HFF-Myc (cell line): ENCODE data around the gene SPTLC3.

Experiments used
- DNase-seq: peaks from one replicate; pipeline ENCODE4 v3.0.0-alpha.2; 2011; ENCODE audit warnings: low read depth; ENCODE audit errors: extremely low read depth
- H3K4me3 ChIP-seq: replicated peaks from 2 replicates; pipeline ENCODE4 v1.5.1; 2011; ENCODE audit warnings: low read depth, mild to moderate bottlenecking, control low read depth, low read length
- CTCF ChIP-seq: IDR thresholded peaks from 2 replicates; pipeline ENCODE4 v1.5.1; 2012; ENCODE audit warnings: mild to moderate bottlenecking, low read depth, low read length, control low read depth; ENCODE audit errors: missing control alignments

Gene SPTLC3

GRCh38 chr20:13166011-13166410 lies 157.2 kb downstream of the SPTLC3 start:
- H3K4me3 ChIP-seq: no peak overlapping the region
- no peak for DNase-seq
- TF ChIP-seq CTCF: no peak

- H3K4me3 ChIP-seq: no peak overlapping the region
- no peak for TF ChIP-seq CTCF
- DNase-seq: no peak
Observed at GRCh38 chr20:13166437-13166836, 157.7 kb downstream of the SPTLC3 start.

- no peak overlapping the region for H3K4me3 ChIP-seq
- no peak for TF ChIP-seq CTCF
Observed at GRCh38 chr20:13169086-13169485, 160.3 kb downstream of the SPTLC3 start.

DNA sequence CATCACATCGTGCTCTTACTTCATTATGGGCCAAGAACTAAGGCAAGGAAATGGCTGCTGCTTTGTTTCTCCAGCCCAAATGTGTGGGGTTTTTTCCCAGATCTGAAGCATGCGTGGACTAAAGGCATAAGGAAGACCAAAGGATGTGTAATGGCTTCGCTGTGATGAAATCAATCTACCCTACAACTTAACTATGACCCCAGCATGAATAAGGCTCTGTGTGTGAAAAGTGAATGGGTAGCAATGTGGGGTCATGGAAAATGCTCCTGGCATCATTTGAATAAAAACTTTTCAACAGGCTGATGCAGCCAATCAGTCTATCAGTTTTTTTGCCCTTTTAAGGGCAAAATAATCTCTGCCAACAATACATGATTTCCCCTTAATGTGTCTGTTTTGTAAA lies 162.0 kb downstream of the SPTLC3 start:
- no peak overlapping the region for H3K4me3 ChIP-seq
- no peak for DNase-seq
- TF ChIP-seq CTCF: no peak

More at GRCh38 chr20:13169086-13169485, 160.3 kb downstream of the SPTLC3 start:
- DNase-seq: no peak

GRCh38 chr20:13173201-13173600 lies 164.4 kb downstream of the SPTLC3 start:
- no peak for DNase-seq
- TF ChIP-seq CTCF: no peak

GRCh38 chr20:13174402-13174801 lies 165.6 kb downstream of the SPTLC3 start:
- no peak for TF ChIP-seq CTCF
- H3K4me3 ChIP-seq: no peak overlapping the region
- DNase-seq: no peak

More at GRCh38 chr20:13173201-13173600, 164.4 kb downstream of the SPTLC3 start:
- no peak overlapping the region for H3K4me3 ChIP-seq
